ENCODE results near the gene DNAJC4. TPM values are rescaled to one million over a fixed set of nuclear protein-coding genes. Genes with fewer than 3 reads are reported as not detected.

DNAJC4 gene
- total and polyA plus RNA-seq, 9 of the 15 experiments (the other 6 are each of a cell fraction or from before 2014, with no cell fraction given) = 4.0 to 32.6 (median 19.9) TPM

- no peak; the same call in 1 of the 2 replicates for TF ChIP-seq ATF7 (IDR thresholded peaks at IDR 0.05)
- TF ChIP-seq FIP1L1 (IDR thresholded peaks at IDR 0.05; ENCODE audit: low read depth, low read length, poor library complexity, severe bottlenecking) = no peak
- no peak for TF ChIP-seq SFPQ (IDR thresholded peaks at IDR 0.05; ENCODE audit: low read depth, low read length)
- peak; percentile 27; the same call in 1 of the 2 replicates for TF ChIP-seq NFRKB (IDR thresholded peaks at IDR 0.05; ENCODE audit: low read depth)
- peak in 2 of 3 experiments; percentile 4 to 35 for TF ChIP-seq YY1 (IDR thresholded peaks at IDR 0.05; ENCODE audit: borderline replicate concordance in 1 of 3, control insufficient read depth in 1 of 3, extremely low read depth in 1 of 3, insufficient read depth in 3 of 3, insufficient read length in 1 of 3, insufficient replicate concordance in 2 of 3, low read depth in 1 of 3, low read length in 2 of 3)
- no peak for TF ChIP-seq ZBTB11 (CRISPR knock-in tag; IDR thresholded peaks at IDR 0.05)
- TF ChIP-seq ZFP30 (CRISPR knock-in tag; IDR thresholded peaks at IDR 0.05; ENCODE audit: borderline replicate concordance) = no peak
- 0 out of 2 replicates have a peak, but pooled peaks have one; percentile 1 for TF ChIP-seq SMC3 (conservative IDR thresholded peaks at IDR 0.05; ENCODE audit: insufficient read depth, low read depth, low read length)
- no peak for TF ChIP-seq SNAPC5 (CRISPR knock-in tag; IDR thresholded peaks at IDR 0.05)
Observed at GRCh38 chr11:64268893-64269539, 38.7 kb downstream of the DNAJC4 start (continued).
